ENCODE measurements around the gene SEMA3A. TPM values are rescaled to one million over a fixed set of nuclear protein-coding genes. Genes with fewer than 3 reads are reported as not detected.
A peak's percentile ranks its signal among the peaks of the same experiment; 100 is the strongest.
"Not testable (repeated sequence)": the region's sequence is repeated elsewhere in the genome, so short reads cannot be mapped to it uniquely, and the experiment has no call there.

The SEMA3A gene
- total RNA-seq, 1 experiment from 2014 or later: 10.2 TPM

DNA sequence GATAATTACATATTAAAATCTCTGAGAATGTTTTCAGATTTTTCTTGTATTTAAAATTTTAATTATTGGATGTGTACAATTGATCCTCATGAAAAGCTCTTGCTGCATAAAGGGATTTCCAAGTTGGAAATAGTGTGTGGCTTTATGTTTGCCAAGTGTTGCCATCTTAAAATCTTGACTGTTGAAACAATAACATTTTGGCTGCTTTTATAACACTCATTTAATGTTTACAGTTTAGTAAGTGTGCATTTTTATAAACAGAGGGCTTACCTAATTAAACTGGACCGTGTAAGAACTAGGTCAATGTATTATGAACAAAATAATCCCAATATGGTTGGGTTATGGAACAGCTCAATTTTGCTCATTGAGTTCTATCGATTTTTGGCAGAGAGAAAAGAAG is 23.9 kb downstream of the SEMA3A start:
- in situ Hi-C loops (cut with HindIII; ENCODE audit: low pct_unique_long_range_greater_than_20kb, low sequenced_read_pairs): no loop called here

DNA sequence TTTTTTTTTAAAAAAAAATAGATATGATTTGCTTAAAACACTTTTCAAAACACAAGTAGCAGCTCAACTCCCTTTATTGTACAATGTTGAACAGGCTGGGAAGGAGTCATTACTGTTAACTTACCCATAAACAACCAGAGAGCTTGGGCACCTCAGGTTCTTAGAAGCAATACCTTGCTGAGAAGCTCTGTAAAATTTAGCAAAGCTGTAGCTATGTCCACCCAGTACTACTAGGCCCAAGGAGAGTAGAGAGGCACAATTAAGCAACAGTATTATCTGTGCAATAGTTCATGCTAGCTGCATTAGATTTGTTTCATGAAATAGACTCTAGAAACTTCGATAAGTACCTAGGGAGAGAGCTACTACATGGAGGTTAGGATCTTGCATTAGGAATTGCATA is 32.0 kb downstream of the SEMA3A start:
- DNase-seq (ENCODE audit: low read depth): no peak
- in situ Hi-C loops (cut with HindIII; ENCODE audit: low pct_unique_long_range_greater_than_20kb, low sequenced_read_pairs): no loop called here

More for the DNA sequence above, 23.9 kb downstream of the SEMA3A start:
- no peak for DNase-seq (ENCODE audit: low read depth)

DNA sequence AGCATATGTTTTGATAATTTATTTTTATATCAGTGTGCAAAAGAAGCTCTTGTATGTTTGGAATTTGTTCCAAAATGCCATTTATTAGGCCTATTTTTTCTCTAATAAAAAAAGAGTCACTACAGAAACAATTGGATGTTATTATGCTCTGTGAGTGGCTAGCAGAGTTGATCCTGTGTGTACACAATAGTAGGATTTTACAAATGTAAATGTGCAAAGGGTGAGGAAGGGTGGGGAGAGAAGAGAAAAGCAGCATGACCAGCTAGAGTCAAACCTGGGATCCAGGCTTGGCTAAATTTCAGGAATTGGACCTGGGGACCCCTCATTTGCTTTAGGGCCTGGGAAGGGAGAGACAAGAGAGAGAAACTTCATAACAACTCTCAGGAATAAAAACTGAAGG is 32.5 kb downstream of the SEMA3A start:
- no peak for DNase-seq (ENCODE audit: low read depth)
- in situ Hi-C loops (cut with HindIII; ENCODE audit: low pct_unique_long_range_greater_than_20kb, low sequenced_read_pairs): no loop called here

DNA sequence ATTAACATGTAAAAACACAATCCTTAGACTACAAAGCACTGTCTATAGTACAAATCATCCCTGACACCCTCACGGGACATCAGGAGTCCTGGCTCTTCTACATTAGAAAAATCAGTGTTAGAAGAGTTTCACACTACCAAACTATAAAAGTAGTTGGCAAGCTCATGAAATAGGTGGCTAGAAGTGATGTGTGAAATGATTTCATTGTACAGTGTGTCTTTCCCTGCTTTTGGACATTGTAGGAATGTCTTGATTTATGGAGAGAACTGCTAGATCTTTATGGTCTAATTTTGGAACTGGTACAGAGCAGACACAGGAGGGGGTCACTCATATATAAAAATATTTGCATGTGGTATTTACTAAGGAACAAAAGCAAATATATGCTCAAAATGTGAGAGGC is 33.2 kb downstream of the SEMA3A start:
- in situ Hi-C loops (cut with HindIII; ENCODE audit: low pct_unique_long_range_greater_than_20kb, low sequenced_read_pairs): no loop called here
- no peak for DNase-seq (ENCODE audit: low read depth)

DNA sequence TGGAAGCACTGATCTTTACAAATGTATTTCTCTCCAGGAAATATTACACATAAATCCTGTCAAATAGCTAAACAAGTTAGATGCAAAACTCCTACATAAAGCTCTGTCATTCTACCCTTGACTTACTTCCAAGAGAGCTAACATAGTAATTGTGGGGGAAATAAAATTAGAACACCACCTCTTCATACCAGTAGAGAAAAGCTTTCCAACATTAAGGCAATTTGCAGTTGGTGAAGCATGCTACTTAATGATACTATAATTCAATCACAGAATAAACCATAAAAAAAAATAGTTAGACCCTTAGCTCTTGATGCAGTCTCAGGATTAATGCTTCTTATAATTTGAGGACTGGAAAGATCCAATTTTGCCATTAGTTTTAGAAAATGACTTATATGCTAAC is 35.2 kb downstream of the SEMA3A start:
- in situ Hi-C loops (cut with HindIII; ENCODE audit: low pct_unique_long_range_greater_than_20kb, low sequenced_read_pairs): no loop called here
- no peak for DNase-seq (ENCODE audit: low read depth)

DNA sequence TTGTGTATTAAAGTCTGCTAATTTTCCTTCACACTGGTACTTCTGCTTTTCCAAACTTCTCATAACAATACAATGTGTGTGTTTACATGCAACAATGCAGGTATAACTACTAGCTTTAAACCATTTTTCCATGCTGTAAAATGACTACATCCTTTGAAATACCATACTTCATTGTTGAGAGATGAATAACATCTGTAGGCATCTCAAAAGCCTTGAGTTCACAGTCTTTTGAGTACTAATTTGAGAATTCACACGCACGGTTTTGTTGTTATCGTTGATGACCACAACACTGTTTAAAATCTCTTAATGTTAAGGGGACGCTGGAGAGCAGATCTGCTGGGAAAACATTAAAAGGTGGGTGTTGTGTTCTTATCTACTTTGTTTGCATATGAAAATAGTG is 37.4 kb downstream of the SEMA3A start:
- in situ Hi-C loops (cut with HindIII; ENCODE audit: low pct_unique_long_range_greater_than_20kb, low sequenced_read_pairs): no loop called here
- no peak for DNase-seq (ENCODE audit: low read depth)

DNA sequence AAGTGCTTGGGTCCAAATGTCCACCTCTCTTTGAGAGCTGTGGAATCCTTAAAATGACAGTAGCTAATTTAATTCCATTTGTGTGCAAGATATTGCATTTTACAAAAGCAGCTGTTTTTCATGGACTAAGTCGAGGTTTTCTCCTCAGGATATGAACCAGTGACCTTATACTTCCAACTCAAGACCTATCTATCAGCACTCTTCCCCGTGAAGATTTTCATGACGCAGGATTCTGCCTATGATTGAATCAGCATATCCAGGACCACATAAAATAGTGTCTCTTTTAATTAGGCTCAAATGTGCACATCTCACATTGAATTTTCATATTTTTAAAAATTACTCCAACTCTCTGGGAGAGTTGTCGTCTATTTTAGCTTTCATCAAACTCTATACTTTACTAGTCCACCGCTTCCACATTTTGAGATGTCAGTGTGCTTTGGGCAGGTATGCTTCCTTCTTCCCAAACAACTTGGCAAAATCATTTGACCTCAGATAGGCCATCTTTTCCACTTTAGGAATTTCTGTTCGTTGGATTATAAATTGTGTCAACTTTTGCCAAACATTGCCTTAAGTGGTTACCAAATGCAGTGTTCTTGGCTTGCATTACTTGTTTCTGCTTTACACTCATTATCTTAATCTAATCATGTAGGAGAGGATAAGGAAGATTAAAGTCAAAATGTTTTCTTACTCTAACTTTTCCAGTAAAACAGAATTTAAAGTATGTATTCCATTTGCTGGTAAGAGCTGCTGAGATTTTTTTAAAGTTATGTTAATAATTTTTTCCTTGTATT is 39.4 kb downstream of the SEMA3A start:
- in situ Hi-C loops (cut with HindIII; ENCODE audit: low pct_unique_long_range_greater_than_20kb, low sequenced_read_pairs): no loop called here
- DNase-seq (ENCODE audit: low read depth): no peak

DNA sequence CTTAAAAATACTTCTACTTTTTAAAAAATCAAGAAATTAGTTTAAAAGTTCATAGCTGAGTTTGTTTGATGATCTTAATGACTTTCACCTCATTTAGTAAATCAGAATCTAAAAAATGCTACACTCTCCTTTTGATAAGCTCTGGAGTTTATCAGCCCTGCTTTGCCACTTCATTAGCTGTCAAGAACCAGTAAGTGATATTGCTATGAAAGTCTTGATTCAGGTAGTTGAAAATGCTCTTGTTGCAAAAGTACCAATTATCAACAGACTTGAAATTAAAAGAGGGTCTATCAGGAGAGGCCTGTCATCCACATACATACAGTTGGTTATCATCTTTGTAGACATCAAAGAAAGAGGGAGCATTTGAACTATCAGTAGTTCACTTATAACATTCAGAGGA is 41.6 kb downstream of the SEMA3A start:
- DNase-seq (ENCODE audit: low read depth): no peak

DNA sequence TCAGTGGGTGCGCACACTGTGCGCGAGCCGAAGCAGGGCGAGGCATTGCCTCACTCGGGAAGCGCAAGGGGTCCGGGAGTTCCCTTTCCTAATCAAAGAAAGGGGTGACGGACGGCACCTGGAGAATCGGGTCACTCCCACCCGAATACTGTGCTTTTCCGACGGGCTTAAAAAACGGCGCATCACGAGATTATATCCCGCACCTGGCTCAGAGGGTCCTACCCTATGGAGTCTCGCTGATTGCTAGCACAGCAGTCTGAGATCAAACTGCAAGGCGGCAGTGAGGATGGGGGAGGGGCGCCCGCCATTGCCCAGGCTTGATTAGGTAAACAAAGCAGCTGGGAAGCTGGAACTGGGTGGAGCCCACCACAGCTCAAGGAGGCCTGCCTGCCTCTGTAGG is 44.2 kb downstream of the SEMA3A start:
- DNase-seq (ENCODE audit: low read depth); in situ Hi-C loops (cut with HindIII; ENCODE audit: low pct_unique_long_range_greater_than_20kb, low sequenced_read_pairs): not testable (repeated sequence)

More for the DNA sequence above, 41.6 kb downstream of the SEMA3A start:
- in situ Hi-C loops (cut with HindIII; ENCODE audit: low pct_unique_long_range_greater_than_20kb, low sequenced_read_pairs): no loop called here

DNA sequence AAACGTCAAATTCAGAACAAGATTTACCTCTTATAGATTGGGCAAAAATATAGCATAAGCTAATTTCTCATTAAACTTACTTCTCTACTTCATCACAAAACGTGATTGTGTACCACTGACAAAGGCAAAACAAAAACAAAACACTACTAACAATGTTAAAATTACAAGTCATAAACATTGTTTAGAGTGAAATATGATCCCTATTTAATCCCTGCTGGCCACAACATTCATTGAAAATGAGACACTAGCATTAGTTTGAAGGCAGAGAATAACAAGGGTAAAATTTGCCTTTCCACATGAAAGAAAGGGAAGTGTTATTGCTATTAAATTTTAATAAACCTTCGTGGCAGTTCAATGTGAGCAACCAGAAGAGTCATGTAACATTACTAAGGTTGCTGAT is 45.0 kb downstream of the SEMA3A start:
- DNase-seq (ENCODE audit: low read depth): no peak
- in situ Hi-C loops (cut with HindIII; ENCODE audit: low pct_unique_long_range_greater_than_20kb, low sequenced_read_pairs): no loop called here

DNA sequence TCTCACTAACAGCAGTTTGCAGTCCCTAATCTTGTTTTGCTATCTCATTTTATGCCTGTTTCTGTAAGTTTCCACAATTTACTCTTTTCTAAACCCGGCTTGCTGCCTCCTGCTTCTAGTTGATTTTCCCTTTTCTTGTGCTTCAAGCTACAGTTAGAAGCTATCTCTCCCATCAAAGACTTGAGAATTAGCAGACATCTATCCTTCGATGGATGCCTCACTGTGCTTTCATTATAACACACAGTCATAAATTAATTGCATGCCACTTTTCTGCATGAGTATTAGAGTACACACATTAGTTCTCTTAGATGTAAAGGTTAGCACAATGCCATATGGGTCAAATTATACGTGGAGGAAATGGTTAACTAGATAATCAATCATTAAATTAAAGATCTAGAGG is 48.7 kb downstream of the SEMA3A start:
- in situ Hi-C loops (cut with HindIII; ENCODE audit: low pct_unique_long_range_greater_than_20kb, low sequenced_read_pairs): no loop called here
- DNase-seq (ENCODE audit: low read depth): no peak

DNA sequence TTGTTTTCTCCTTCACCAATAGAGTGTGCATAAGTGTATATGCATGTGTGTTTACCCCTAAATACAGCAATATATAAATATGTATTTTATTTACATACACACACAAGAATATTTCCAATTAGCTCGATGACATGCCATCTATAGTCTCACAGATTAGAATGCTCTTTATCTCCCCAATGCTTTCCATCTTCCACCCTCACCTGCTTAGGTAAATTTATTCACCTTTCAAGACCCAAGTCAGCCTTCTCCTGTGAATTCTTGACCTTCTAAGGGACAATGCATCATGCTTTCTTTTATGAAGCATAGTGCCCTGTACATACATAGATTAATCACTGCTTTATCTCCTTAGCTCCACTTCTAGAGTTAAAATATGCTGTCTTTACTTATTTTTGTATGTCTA is 49.7 kb downstream of the SEMA3A start:
- no peak for DNase-seq (ENCODE audit: low read depth)
- in situ Hi-C loops (cut with HindIII; ENCODE audit: low pct_unique_long_range_greater_than_20kb, low sequenced_read_pairs): no loop called here

DNA sequence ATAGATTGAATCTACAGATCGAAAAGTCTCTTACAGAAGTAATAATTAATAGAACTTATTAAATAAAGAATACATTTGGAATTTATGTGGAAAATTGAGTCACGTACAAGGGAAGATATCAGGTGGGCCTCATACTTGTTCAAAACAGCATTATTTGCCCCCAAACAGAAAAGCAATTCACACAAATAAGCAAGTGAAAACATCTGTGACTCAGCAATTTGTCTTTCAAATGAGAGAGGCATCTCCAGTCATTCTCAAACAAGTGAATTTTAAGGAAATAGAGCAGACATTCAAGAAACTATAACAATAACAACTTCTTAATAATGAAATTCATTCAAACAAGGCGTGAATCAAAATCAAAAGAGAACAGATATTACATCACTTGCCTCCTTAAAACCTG is 50.1 kb downstream of the SEMA3A start:
- in situ Hi-C loops (cut with HindIII; ENCODE audit: low pct_unique_long_range_greater_than_20kb, low sequenced_read_pairs): no loop called here
- DNase-seq (ENCODE audit: low read depth): peak; percentile 12

DNA sequence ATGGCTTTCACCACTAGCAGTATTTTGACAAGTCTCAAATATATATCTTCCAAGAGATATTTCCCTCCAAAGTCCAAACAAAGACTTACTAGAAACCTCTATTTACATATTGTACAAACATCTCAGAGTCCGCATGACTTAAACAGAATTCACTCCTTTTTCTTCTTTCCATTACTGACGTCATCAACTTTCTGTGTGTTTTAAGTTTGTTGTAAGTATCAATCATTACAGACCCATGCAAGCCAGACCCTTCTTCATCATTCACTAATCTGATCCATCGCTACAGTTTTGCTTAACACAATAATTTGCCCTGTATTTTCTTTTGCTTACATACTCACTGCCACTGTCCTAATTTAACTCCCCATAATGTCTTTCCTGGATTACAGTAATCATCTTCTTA is 51.9 kb downstream of the SEMA3A start:
- in situ Hi-C loops (cut with HindIII; ENCODE audit: low pct_unique_long_range_greater_than_20kb, low sequenced_read_pairs): no loop called here
- no peak for DNase-seq (ENCODE audit: low read depth)

DNA sequence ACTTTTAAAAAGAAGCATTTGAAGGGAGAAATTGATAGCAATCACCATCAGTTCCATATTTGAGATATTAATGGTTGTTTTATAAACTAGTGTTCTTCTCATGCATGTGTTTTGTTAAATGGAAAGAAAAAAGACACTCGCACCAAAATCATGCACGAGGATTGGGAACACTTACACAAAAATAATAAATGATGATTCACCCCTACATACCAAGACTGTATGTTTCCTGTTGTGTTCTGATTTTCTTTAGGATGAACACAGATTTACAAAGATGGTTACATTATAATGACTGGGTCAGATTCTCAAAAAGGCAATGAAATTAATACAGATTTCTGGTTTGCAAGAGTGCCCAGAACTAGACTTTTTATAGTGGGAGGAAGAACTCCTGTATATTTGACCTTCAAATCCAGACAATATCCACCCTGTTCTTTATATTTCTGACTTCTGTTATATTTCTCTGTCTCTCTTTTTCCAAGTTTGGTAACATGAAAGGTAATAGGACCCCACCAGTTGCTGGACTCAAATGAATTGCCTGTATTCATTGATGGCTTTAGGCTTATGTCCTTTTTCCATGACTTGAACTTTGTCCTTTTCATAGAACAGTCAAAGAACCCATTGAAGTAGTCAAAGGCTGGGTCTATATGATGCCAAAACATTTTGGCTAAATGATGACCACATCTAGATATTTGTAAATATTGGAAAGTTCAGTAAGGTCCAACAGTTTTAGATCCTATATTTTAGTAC is 54.4 kb downstream of the SEMA3A start:
- in situ Hi-C loops (cut with HindIII; ENCODE audit: low pct_unique_long_range_greater_than_20kb, low sequenced_read_pairs): no loop called here
- no peak for DNase-seq (ENCODE audit: low read depth)

DNA sequence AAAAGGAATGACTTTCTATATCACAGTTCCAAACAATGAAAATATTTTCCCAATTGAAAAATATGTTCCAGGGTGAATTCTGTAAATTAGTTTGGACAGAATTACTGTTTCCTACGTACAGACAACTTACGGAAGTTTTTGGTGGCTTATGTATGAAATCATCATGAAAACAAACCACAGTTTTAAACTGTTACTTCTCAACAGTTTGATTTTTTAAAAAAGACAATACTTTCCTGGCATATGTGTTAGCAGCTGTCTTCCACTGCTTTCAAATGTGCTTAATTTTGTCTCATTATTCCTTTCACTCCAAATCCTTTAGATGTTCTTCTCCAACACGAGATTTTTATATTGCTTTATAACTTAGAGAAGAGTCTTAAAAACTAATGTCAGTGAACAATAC is 56.2 kb downstream of the SEMA3A start:
- DNase-seq (ENCODE audit: low read depth): no peak
- in situ Hi-C loops (cut with HindIII; ENCODE audit: low pct_unique_long_range_greater_than_20kb, low sequenced_read_pairs): no loop called here

DNA sequence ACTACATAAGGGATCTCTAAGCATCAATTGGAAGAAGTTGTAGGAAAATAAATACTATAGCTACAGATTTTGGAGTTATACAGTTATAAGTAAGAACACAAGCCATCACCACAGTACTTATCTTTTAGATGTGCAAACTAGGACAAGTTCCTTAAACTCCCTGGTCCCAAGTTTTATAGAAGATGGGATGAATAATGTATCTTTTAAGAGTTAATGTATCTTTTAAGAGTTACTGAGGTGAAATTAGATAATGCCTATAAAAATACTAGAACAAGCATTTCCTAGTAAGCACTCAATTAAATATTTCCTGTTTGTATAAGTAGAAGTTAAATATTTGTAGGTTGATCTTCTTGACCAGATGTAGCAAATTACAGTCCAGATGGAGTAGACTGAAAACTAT is 56.8 kb downstream of the SEMA3A start:
- in situ Hi-C loops (cut with HindIII; ENCODE audit: low pct_unique_long_range_greater_than_20kb, low sequenced_read_pairs): no loop called here
- DNase-seq (ENCODE audit: low read depth): no peak

DNA sequence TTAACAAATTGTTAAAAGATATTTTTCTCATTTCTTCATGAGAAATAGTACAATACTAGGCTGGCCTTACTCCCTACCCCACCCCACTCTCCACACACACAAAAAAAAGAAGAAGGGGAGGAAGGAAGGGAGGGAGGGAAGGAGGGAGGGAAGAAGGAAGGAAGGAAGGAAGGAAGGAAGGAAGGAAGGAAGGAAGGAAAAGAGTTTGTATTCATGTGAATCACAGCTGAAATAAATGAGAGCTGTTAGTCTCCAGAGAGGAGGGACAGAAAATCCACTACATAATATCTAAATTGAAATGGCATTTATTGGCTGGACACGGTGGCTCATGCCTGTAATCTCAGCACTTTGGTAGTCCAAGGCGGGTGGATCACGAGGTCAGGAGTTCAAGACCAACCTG is 57.8 kb downstream of the SEMA3A start:
- no peak for DNase-seq (ENCODE audit: low read depth)
- in situ Hi-C loops (cut with HindIII; ENCODE audit: low pct_unique_long_range_greater_than_20kb, low sequenced_read_pairs): no loop called here

DNA sequence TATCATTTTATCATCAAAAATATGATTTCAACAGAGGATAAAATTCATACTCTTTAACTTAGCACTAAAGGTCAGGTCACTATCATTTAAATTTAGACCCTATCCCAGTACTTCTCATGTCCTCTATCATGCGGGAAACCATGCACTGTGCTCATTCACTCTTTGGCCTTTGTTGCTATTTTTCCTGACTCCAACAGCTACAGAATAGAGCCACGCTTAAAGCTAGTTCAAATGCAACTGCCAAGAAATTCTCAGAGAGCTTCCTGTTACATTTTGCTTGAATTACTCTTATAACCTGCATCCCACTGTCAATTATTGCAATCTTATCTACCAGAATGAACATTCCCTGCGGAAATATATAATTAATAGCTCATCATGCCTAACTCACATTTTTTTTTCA is 58.3 kb downstream of the SEMA3A start:
- DNase-seq (ENCODE audit: low read depth): no peak
- in situ Hi-C loops (cut with HindIII; ENCODE audit: low pct_unique_long_range_greater_than_20kb, low sequenced_read_pairs): no loop called here

DNA sequence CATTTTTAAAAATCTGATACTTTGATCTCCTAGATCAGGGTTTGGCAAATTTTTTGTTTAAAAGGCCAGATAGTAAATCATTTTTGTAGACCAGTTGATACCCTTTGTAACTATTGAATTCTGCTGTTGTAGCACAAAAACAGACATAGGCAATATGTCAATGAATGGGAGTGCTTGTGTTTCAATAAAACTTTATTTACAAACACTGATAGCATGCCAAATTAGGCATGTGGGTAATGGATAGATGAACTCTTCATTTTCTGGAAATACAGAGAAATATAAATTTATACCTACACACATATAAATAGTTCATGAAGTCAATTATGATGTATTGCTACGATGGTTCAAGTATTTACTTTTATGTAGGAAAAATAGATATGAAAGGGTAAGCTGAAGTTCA is 60.4 kb downstream of the SEMA3A start:
- in situ Hi-C loops (cut with HindIII; ENCODE audit: low pct_unique_long_range_greater_than_20kb, low sequenced_read_pairs): no loop called here
- DNase-seq (ENCODE audit: low read depth): no peak
